ENCODE results near the gene CMSS1.
"Not testable (repeated sequence)": the region's sequence is repeated elsewhere in the genome, so short reads cannot be mapped to it uniquely, and the experiment has no call there.

The CMSS1 gene

GRCh38 chr3:100024520-100025303, 207.1 kb downstream of the CMSS1 start:
- no peak for DNase-seq (ENCODE audit: low spot score)

GRCh38 chr3:100027321-100027720, 209.7 kb downstream of the CMSS1 start:
- DNase-seq (ENCODE audit: low spot score), result no peak

- no peak for DNase-seq (ENCODE audit: low spot score)
Measured at GRCh38 chr3:100029052-100029451, 211.4 kb downstream of the CMSS1 start.

DNA sequence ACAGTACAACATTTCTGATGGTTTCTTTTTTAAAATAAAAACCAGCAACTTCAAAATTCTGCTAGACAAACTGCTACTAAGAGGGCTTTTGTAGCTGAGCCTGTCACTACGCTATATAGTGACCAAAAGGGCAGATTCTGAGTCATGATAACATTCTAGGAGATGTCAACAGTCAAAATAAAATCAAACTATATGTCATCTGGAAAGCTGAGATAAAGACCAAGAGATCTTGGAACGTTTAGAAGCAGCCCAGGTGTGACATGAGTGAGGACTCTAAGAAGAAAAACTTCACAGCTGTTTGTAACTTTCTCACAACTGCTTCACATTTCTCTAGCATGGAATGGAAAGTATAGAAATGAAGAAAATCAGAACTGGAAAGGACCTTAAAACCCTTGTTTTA, 212.0 kb downstream of the CMSS1 start:
- DNase-seq (ENCODE audit: low spot score), result no peak

DNA sequence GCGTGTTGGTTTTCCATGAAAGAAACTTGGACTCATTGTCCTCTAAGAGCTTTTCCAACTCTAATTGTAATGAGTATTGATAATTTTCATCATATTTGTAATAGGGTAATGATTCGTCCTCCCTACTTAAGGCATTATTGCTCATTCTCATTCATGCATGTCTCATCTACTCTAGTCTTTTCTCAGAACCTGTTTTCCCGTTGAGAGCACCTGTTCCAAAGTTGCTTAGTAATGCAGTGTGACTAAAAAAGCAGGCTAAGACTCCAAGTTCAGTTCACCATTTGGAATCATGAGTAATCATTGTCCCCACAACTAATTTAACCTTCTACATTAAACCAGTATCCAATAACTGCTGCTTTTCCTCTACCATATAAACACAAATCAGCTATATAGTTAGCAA, 212.7 kb downstream of the CMSS1 start:
- no peak for DNase-seq (ENCODE audit: low spot score)

DNA sequence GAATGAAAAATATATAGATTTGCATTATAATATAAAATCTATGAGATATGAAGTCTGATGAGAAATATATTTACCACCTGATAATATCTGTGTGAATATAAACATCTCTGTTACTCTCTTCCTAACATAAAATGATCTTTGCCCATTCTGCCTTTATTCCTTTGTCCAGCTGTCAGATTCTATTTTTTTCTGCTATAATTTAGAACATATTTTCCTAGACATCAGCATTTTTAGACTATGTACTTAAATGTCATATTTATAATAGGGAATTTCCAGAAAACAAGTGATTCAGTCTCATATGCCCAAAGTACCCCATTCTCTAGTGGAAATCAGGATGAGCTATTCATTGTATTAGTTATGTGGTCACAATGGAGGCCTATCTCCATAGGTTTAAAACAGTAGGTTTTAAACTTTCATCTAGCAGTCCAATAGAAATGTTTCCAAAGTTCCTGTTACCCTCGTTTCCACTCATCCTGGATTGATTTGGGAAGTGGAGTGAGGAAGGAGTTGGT, 213.3 kb downstream of the CMSS1 start:
- DNase-seq (ENCODE audit: low spot score), result no peak

DNA sequence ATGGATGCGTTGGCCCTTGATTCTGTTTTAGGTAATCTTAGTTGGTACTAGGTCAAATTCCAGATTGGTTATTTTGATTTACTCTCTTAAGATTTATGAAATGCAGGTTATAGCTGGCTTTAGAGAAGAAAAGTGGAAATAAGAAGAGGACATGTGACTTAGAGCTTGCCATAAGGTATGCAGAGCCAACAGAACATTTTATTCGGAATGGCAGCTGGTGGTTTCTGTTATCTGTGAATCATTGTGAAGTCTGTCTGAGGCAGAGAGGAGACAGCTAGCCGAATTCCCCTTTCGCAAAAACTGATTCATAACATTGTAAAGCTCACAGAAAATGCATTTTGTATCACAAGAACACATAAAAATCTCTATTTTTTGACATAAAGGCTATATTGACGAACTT, 214.6 kb downstream of the CMSS1 start:
- DNase-seq (ENCODE audit: low spot score), result no peak

GRCh38 chr3:100033184-100033583, 215.5 kb downstream of the CMSS1 start:
- no peak for DNase-seq (ENCODE audit: low spot score)

DNA sequence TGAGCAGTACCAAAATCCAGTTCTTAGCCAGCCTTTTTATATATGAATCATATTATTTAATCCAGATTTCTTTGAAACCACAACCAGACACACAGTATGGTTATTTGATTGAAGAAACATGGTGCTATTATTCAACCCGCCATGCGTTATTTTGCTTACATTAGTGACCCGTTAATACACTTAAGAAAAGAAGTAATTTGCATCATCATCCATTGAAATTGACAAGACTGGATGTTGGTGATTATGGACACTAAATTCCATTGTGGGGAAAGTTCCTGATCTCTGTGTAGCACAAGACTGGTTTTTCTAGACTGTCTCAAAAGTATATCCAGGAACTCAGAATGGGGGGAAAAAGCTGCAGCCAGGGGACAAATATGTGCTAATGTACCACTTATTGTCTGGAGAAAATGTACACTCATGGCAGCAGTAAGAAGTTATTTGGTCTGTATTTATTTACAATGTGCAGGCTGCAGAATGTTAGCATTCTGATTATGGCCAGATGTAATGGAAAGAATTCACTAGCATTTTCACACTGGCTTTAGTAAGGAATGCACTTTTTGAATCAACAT, 216.3 kb downstream of the CMSS1 start:
- DNase-seq (ENCODE audit: low spot score), result no peak

GRCh38 chr3:100039075-100039474, 221.4 kb downstream of the CMSS1 start:
- no peak for DNase-seq (ENCODE audit: low spot score)

DNA sequence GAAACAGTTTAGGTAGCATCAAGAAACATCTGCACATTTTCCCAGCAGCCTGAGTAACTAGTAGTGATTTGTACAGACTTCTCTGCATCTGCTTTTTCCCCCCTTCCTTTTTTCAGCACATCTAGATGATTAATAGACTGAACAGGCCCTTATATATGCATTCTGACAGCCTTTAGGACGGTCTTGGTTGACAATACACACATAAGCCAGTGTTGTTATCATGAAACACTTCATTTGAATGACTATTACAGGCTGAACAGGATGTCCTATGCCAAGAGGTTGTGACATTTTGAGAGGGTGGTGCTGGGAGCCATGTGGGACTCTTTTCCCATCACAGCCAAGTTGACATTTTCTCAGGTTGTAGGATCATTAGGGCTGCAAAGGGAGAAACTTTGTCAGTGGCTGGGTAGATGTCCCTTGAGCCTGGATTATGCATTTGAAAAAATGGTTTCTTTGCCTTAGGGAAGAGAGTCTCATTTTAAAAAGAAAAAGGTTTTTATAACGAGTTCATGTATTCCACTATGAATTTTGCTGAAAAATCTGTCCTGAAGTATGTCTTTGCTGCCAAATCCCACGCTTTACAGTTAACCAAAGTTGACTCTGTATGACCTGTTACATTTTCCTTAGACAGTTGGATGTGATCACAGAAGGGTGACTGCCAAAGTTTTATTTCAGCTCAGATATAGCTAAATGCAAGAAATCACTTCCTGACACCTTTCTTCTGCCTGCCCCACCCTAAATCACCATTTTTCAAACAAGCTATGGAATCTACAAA, 223.0 kb downstream of the CMSS1 start:
- DNase-seq (ENCODE audit: low spot score), result no peak

DNA sequence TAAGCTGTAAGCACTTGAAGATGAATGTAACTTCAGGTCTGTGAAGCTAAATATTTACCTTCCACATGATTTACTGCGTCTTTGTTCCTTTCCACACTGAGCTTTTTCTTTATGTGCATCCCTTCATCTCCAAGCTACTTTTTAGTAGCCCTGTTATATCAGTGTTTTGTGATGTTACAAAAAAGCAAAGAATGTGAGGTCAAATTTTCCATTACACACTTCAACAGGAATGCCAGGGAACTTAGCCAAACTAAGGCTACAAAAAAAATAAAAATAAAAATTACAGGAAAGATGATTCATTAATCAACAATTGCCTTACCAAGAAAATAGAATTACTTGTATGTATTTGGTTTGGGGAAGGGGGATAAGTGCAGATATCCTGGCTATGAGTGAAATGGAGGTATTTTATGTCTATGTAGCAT, 223.7 kb downstream of the CMSS1 start:
- no peak for DNase-seq (ENCODE audit: low spot score)

DNA sequence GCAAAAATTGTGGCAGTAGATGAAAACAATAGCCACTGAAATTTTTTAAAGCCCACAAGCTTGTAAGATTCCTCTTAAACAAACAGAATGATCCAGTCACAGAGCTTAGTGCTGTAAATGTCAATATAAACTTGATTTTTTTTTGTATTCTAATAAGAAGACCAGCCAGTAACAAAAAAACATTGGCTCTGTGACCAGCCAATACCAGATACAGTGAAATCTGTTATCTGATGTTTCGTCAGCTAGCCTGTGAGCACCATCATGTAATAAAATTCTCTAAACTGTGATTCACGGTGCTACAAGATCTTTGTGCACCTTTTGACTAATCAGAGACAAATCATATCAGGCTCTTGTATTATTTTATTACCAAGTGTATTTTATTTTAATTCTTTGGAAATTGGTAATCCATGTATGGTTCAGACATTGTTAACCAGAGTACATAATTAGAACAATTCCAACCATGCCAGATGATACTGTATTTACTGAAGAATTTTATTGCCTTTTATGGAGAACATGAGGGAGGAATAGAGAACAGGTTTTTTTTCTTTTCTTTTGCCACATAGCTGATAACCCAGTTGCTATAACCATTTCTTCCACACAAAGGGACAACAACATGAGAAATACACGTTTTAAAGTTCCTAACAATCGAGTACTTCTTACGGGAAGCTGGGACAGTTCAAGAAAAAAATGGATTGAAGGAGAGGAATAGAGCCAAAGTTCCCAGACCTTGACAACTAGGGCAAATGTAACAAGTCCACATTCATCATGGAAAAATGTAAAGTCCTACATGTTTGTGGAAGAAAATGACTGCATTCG, 224.7 kb downstream of the CMSS1 start:
- DNase-seq (ENCODE audit: low spot score), result no peak

GRCh38 chr3:100043271-100043670, 225.6 kb downstream of the CMSS1 start:
- no peak for DNase-seq (ENCODE audit: low spot score)

DNA sequence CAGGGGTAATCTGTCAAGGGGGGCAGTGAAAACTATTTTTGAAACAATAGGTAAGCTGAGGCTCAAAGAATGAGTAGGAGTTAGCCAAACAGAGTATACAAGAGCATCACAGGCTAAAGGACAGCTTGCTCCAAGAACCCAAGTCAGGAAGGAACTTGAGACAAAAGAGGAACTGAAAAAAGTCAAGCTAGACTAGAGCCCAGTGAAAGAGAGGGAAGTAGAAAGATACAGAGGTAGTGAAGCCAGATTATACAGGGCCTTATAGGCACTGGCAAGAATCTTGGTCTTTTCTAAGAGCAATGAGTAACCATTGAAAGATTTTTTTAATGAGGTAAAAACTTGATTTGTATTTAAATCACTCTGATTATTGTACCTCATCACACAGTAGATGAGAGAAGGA, 226.7 kb downstream of the CMSS1 start:
- peak; percentile 67 for DNase-seq (ENCODE audit: low spot score)

DNA sequence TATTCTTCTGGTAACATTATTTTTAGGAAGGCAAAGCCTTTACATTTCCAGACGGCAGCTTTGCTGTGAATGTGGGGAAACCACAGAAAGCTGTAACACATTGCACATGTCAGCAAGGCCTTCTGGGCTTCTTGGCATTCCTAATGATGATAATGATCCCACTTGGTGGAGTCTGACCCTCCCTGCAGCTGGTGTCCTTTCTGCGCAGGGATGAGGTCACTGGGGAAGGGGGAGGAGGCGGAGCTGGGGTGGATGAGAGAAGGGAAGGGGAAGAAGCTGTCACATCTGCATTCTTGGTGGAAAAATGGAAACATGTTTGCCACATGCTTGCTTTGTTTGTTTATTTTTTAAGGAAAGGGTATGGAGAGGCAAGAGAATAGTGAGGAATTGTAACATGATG, 228.0 kb downstream of the CMSS1 start:
- no peak for DNase-seq (ENCODE audit: low spot score)

- DNase-seq (ENCODE audit: low spot score), result no peak
Measured at GRCh38 chr3:100046986-100047385, 229.3 kb downstream of the CMSS1 start.

- DNase-seq (ENCODE audit: low spot score), result peak; percentile 54
Measured at GRCh38 chr3:100047455-100048141, 229.9 kb downstream of the CMSS1 start.

DNA sequence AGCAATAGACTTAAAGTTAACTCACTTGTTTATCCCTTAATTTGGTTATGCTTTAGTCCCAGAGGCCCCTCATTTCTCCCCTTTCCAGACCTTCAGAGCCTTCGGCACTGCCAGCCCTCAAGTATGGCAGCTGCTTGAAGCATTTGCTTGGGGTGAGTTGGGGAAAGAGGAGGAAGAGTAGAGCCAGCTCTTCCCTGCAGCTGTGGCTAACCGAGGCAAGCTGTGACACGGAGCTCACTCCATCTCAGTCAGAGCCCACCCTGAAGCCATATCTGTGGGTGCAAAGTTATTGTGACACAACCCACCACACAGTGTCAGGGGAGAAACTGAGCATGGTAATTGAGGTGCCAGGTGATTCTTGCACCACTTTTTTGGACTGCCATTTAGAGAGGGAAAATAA, 230.6 kb downstream of the CMSS1 start:
- DNase-seq (ENCODE audit: low spot score), result no peak

DNA sequence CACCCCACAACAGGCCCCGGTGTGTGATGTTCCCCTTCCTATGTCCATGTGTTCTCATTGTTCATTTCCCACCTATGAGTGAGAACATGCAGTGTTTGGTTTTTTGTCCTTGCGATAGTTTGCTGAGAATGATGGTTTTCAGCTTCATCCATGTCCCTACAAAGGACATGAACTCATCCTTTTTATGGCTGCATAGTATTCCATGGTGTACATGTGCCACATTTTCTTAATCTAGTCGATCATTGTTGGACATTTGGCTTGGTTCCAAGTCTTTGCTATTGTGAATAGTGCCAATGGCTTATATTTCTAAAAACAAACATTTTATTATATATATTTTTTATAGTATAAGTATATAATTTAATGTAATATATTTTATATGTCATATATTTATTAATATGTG, 233.9 kb downstream of the CMSS1 start:
- DNase-seq (ENCODE audit: low spot score), result not testable (repeated sequence)

DNA sequence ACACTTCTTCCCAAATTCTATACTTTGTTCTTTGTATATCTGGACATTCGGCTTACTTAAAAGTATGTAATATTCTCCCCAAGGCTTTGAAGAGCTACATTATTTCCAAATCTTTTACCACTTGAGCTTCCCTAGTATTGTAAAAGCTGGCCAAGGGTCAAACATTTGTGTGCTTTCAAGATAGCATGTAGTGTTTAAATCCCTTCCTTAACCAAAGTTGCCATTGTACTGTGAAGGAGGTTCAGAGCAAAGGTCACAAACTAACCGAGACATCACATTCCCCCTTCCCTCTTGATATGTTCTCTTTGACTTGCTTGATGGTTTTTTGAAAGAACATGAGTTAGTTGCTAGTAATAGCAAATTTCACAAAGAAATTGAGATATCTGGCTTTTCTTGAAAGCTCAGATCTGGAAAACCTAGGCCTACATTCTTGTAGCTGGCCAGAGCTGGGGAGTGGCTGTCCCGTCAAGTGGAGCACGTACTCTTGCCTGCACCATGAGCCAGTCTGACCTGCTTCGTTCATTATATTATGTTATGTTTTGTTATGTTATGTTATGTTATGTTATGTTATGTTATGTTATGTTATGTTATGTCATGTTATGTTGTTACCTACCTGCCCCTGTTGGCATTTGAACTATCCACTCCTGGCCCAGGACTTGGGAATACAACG, 236.4 kb downstream of the CMSS1 start:
- DNase-seq (ENCODE audit: low spot score), result no peak

Data from germinal center (tissue), 1 donor.